ENCODE results near the gene SUSD4.

Gene SUSD4

GRCh38 chr1:223347583-223347982 is 16.4 kb downstream of the SUSD4 start:
- no peak for DNase-seq (ENCODE audit: low read depth)
- TF ChIP-seq, protein P1, sequence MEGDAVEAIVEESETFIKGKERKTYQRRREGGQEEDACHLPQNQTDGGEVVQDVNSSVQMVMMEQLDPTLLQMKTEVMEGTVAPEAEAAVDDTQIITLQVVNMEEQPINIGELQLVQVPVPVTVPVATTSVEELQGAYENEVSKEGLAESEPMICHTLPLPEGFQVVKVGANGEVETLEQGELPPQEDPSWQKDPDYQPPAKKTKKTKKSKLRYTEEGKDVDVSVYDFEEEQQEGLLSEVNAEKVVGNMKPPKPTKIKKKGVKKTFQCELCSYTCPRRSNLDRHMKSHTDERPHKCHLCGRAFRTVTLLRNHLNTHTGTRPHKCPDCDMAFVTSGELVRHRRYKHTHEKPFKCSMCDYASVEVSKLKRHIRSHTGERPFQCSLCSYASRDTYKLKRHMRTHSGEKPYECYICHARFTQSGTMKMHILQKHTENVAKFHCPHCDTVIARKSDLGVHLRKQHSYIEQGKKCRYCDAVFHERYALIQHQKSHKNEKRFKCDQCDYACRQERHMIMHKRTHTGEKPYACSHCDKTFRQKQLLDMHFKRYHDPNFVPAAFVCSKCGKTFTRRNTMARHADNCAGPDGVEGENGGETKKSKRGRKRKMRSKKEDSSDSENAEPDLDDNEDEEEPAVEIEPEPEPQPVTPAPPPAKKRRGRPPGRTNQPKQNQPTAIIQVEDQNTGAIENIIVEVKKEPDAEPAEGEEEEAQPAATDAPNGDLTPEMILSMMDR (conservative IDR thresholded peaks at IDR 0.05; ENCODE audit: low read depth, low read length), result no peak
- no peak overlapping the region for H3K4me3 ChIP-seq (ENCODE audit: low read length)

- no peak for DNase-seq (ENCODE audit: low read depth)
- no peak overlapping the region for H3K4me3 ChIP-seq (ENCODE audit: low read length)
- TF ChIP-seq, protein P1 (conservative IDR thresholded peaks at IDR 0.05; ENCODE audit: low read depth, low read length), result no peak
Observed at GRCh38 chr1:223346311-223346710, 17.7 kb downstream of the SUSD4 start.

DNA sequence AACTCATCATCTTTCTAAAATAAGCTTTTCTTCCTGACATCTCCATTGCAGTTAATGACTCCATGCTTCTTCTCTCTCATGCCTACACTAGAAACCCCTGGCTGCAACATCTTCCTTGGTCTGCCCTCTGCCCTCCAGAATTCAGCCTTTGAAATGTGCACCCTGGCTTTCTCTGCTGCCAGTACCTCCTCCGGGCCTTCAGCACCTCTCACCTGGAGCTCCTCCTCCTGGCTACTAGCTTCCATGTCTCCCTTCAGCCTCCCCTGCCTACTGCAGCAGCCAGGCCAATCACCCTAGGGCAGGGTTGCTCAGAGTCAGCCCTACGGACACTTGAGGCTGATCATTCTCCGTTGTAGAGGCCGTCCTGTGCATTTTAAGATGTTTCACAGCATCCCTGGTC is 18.3 kb downstream of the SUSD4 start:
- TF ChIP-seq, protein P1 (conservative IDR thresholded peaks at IDR 0.05; ENCODE audit: low read depth, low read length), result no peak
- no peak overlapping the region for H3K4me3 ChIP-seq (ENCODE audit: low read length)
- DNase-seq (ENCODE audit: low read depth), result no peak

GRCh38 chr1:223344491-223344890 is 19.5 kb downstream of the SUSD4 start:
- TF ChIP-seq, protein P1 (conservative IDR thresholded peaks at IDR 0.05; ENCODE audit: low read depth, low read length), result no peak
- H3K4me3 ChIP-seq (ENCODE audit: low read length), result no peak overlapping the region

GRCh38 chr1:223343692-223344091 is 20.3 kb downstream of the SUSD4 start:
- TF ChIP-seq, protein P1 (conservative IDR thresholded peaks at IDR 0.05; ENCODE audit: low read depth, low read length), result no peak
- H3K4me3 ChIP-seq (ENCODE audit: low read length), result no peak overlapping the region
- no peak for DNase-seq (ENCODE audit: low read depth)

More at GRCh38 chr1:223344491-223344890, 19.5 kb downstream of the SUSD4 start:
- no peak for DNase-seq (ENCODE audit: low read depth)

- TF ChIP-seq, protein P1 (conservative IDR thresholded peaks at IDR 0.05; ENCODE audit: low read depth, low read length), result no peak
- no peak for DNase-seq (ENCODE audit: low read depth)
- H3K4me3 ChIP-seq (ENCODE audit: low read length), result no peak overlapping the region
Observed at GRCh38 chr1:223341121-223341520, 22.9 kb downstream of the SUSD4 start.

- DNase-seq (ENCODE audit: low read depth), result no peak
- TF ChIP-seq, protein P1 (conservative IDR thresholded peaks at IDR 0.05; ENCODE audit: low read depth, low read length), result no peak
- H3K4me3 ChIP-seq (ENCODE audit: low read length), result no peak overlapping the region
Observed at GRCh38 chr1:223340637-223341036, 23.3 kb downstream of the SUSD4 start.
